HG02884 (cell line): ENCODE results near the gene AGTRAP.

Experiments used
- ATAC-seq: cut with Tn5 transposase; IDR thresholded peaks from one replicate; pipeline ENCODE4 v1.9.1; 2021; ENCODE audit warnings: mild to moderate bottlenecking, moderate library complexity; ENCODE audit not compliant: unreplicated experiment

The AGTRAP gene

GRCh38 chr1:11757047-11757446 is 21.1 kb downstream of the AGTRAP start:
- ATAC-seq, result no peak

- no peak for ATAC-seq
Measured at GRCh38 chr1:11759791-11760190, 23.9 kb downstream of the AGTRAP start.

GRCh38 chr1:11761285-11761684 is 25.3 kb downstream of the AGTRAP start:
- no peak for ATAC-seq

GRCh38 chr1:11761988-11762406 is 26.1 kb downstream of the AGTRAP start, which contains the start of gene C1orf167:
C1orf167 (plus strand) TSS chr1:11762193; CDS start chr1:11764401, 2,208 bp downstream.
- no peak for ATAC-seq

- ATAC-seq, result no peak
Measured at GRCh38 chr1:11764115-11764514, 28.2 kb downstream of the AGTRAP start.

- no peak for ATAC-seq
Measured at GRCh38 chr1:11764519-11764918, 28.6 kb downstream of the AGTRAP start.

- no peak for ATAC-seq
Measured at GRCh38 chr1:11765661-11766428, 29.9 kb downstream of the AGTRAP start.

- no peak for ATAC-seq
Measured at GRCh38 chr1:11766429-11766776, 30.5 kb downstream of the AGTRAP start.

- no peak for ATAC-seq
Measured at GRCh38 chr1:11767922-11768704, 32.2 kb downstream of the AGTRAP start.

- ATAC-seq, result no peak
Measured at GRCh38 chr1:11768821-11769220, 32.9 kb downstream of the AGTRAP start.

GRCh38 chr1:11769274-11769673 is 33.3 kb downstream of the AGTRAP start:
- ATAC-seq, result no peak

GRCh38 chr1:11770011-11770410 is 34.1 kb downstream of the AGTRAP start:
- ATAC-seq, result no peak

- ATAC-seq, result no peak
Measured at GRCh38 chr1:11771481-11772043, 35.6 kb downstream of the AGTRAP start.

- no peak for ATAC-seq
Measured at GRCh38 chr1:11772458-11772857, 36.5 kb downstream of the AGTRAP start.

GRCh38 chr1:11774753-11775152 is 38.8 kb downstream of the AGTRAP start:
- ATAC-seq, result no peak

GRCh38 chr1:11777658-11778322 is 41.9 kb downstream of the AGTRAP start:
- ATAC-seq, result no peak

GRCh38 chr1:11778336-11778735 is 42.4 kb downstream of the AGTRAP start:
- ATAC-seq, result no peak

- ATAC-seq, result no peak
Measured at GRCh38 chr1:11778844-11779623, 43.1 kb downstream of the AGTRAP start.

GRCh38 chr1:11779715-11780379 is 43.9 kb downstream of the AGTRAP start:
- no peak for ATAC-seq
